Neural cell (in vitro differentiated cells): Measurements from ENCODE around the gene RIPOR2. TPM values are rescaled to one million over a fixed set of nuclear protein-coding genes. Genes with fewer than 3 reads are reported as not detected.

Experiments used
- H2AFZ ChIP-seq: fragments of 200-600, 300-800 bp; sonication (generic), shearing (Covaris generic); 2 replicates; pipeline ENCODE4 v1.6.0; 2014; ENCODE audit warnings: low read depth, mild to moderate bottlenecking, antibody characterized with exemption, low read length, moderate library complexity
- H3F3A ChIP-seq: fragments of 200-600 bp; shearing (Covaris generic); 2 replicates; pipeline ENCODE4 v1.6.1; 2016; ENCODE audit warnings: mild to moderate bottlenecking, moderate library complexity, mixed read lengths, antibody characterized with exemption, low read length; ENCODE audit not compliant: insufficient read depth, poor library complexity, severe bottlenecking
- H3K27ac ChIP-seq: fragments of 200-600, 300-800 bp; sonication (generic), shearing (Covaris generic); 2 replicates; pipeline ENCODE4 v1.5.1; 2014; ENCODE audit warnings: mild to moderate bottlenecking, low read length, moderate library complexity
- H3K27me3 ChIP-seq: fragments of 300-800, 200-600 bp; sonication (generic), shearing (Covaris generic); 2 replicates; pipeline ENCODE4 v1.6.0; 2014; ENCODE audit warnings: mild to moderate bottlenecking, low read depth, low read length, moderate library complexity; ENCODE audit not compliant: insufficient read depth
- H3K36me3 ChIP-seq: fragments of 300-800, 200-600 bp; sonication (generic), shearing (Covaris generic); 2 replicates; pipeline ENCODE4 v1.5.1; 2014; ENCODE audit warnings: mild to moderate bottlenecking, antibody characterized with exemption, low read length, moderate library complexity; ENCODE audit not compliant: insufficient read depth
- H3K4me2 ChIP-seq: fragments of 300-800, 200-600 bp; sonication (generic), shearing (Covaris generic); 2 replicates; pipeline ENCODE4 v1.6.0; 2014; ENCODE audit warnings: mild to moderate bottlenecking, low read length
- H3K4me3 ChIP-seq: fragments of 300-800, 200-600 bp; sonication (generic), shearing (Covaris generic); 2 replicates; pipeline ENCODE4 v1.5.1; 2014; ENCODE audit warnings: mild to moderate bottlenecking, low read length, moderate library complexity
- H3K79me2 ChIP-seq: fragments of 200-600 bp; shearing (Covaris generic); replicated peaks from 2 replicates; pipeline ENCODE4 v1.6.0; 2014; ENCODE audit warnings: mild to moderate bottlenecking, low read length, moderate library complexity; ENCODE audit not compliant: insufficient read depth
- H3K9ac ChIP-seq: fragments of 300-800, 200-600 bp; sonication (generic), shearing (Covaris generic); 2 replicates; pipeline ENCODE4 v1.6.1; 2016; ENCODE audit warnings: mild to moderate bottlenecking, low read length, mixed read lengths
- H3K9me2 ChIP-seq: fragments of 200-600 bp; shearing (Covaris generic); 2 replicates; pipeline ENCODE4 v1.6.1; 2016; ENCODE audit warnings: mild to moderate bottlenecking, low read length, mixed read lengths; ENCODE audit not compliant: insufficient read depth
- H3K9me3 ChIP-seq: fragments of 200-600, 300-800 bp; sonication (generic), shearing (Covaris generic); 2 replicates; pipeline ENCODE4 v1.6.1; 2016; ENCODE audit warnings: mild to moderate bottlenecking, mixed run types, low read length, moderate library complexity, mixed read lengths
- H4K20me1 ChIP-seq: fragments of 200-600 bp; shearing (Covaris generic); 2 replicates; pipeline ENCODE4 v1.6.1; 2016; ENCODE audit warnings: mild to moderate bottlenecking, mixed run types; ENCODE audit not compliant: insufficient read depth
- CTCF ChIP-seq: fragments of 450-650 bp; IDR thresholded peaks from 2 replicates; pipeline ENCODE4 v1.5.1; 2014; ENCODE audit warnings: antibody characterized with exemption, mild to moderate bottlenecking, moderate library complexity; ENCODE audit not compliant: poor library complexity, severe bottlenecking
- EP300 ChIP-seq: fragments of 450-650 bp; conservative IDR thresholded peaks from 2 replicates; pipeline ENCODE4 v1.6.1; 2014; ENCODE audit warnings: antibody characterized with exemption, mild to moderate bottlenecking, moderate library complexity; ENCODE audit not compliant: poor library complexity, severe bottlenecking
- EZH2 ChIP-seq: fragments of 200-600, 300-800 bp; shearing (Covaris generic), sonication (generic); IDR thresholded peaks from 2 replicates; pipeline ENCODE4 v1.6.1; 2014; ENCODE audit warnings: antibody characterized with exemption, low read length, borderline replicate concordance, mild to moderate bottlenecking; ENCODE audit not compliant: insufficient read depth, poor library complexity, severe bottlenecking
- MXI1 ChIP-seq: fragments of 450-650 bp; conservative IDR thresholded peaks from 2 replicates; pipeline ENCODE4 v1.6.1; 2014; ENCODE audit warnings: antibody characterized with exemption, mild to moderate bottlenecking; ENCODE audit not compliant: poor library complexity, severe bottlenecking
- POLR2AphosphoS5 ChIP-seq: IDR thresholded peaks from 2 replicates; pipeline ENCODE4 v1.6.1; 2012
- RAD21 ChIP-seq: fragments of 450-650 bp; conservative IDR thresholded peaks from 2 replicates; pipeline ENCODE4 v1.6.1; 2014; ENCODE audit warnings: antibody characterized with exemption, mild to moderate bottlenecking, moderate library complexity
- REST ChIP-seq: IDR thresholded peaks from 2 replicates; pipeline ENCODE4 v1.6.1; 2012; ENCODE audit warnings: borderline replicate concordance
- SMC3 ChIP-seq: fragments of 450-650 bp; conservative IDR thresholded peaks from 2 replicates; pipeline ENCODE4 v1.6.1; 2014; ENCODE audit warnings: antibody characterized with exemption, mild to moderate bottlenecking, moderate library complexity; ENCODE audit not compliant: poor library complexity
- TAF1 ChIP-seq: IDR thresholded peaks from 2 replicates; pipeline ENCODE4 v1.6.1; 2012; ENCODE audit warnings: low read depth
- polyA plus RNA-seq: library from polyadenylated mRNA; depleted of rRNA; stranded (reverse); fragments of >200 nt; gene quantifications from 2 replicates; pipeline ENCODE4 v1.2.3, GENCODE V29; 2014

The RIPOR2 gene
- polyA plus RNA-seq, 1 donor from 2014 or later = 83.8 TPM

- no peaks in the 10 kb centered on the region for H3K36me3 ChIP-seq
- no peaks in the 10 kb centered on the region for H4K20me1 ChIP-seq
- TF ChIP-seq REST = no peak
- TF ChIP-seq CTCF = no peak
- TF ChIP-seq EZH2 = no peak
- TF ChIP-seq MXI1 = no peak
- TF ChIP-seq TAF1 = no peak
- TF ChIP-seq SMC3 = no peak
- TF ChIP-seq EP300 = no peak
- no peak for TF ChIP-seq RAD21
- TF ChIP-seq POLR2AphosphoS5 = no peak
- no peaks in the 10 kb centered on the region for H3K27me3 ChIP-seq
- H2AFZ ChIP-seq = no peak overlapping the region
- no peak overlapping the region for H3K4me2 ChIP-seq
- H3K9me2 ChIP-seq = no peaks in the 10 kb centered on the region
- H3F3A ChIP-seq = no peaks in the 10 kb centered on the region
- no peak overlapping the region for H3K27ac ChIP-seq
- no peaks in the 10 kb centered on the region for H3K9me3 ChIP-seq
- H3K4me3 ChIP-seq = no peak overlapping the region
- no peaks in the 10 kb centered on the region for H3K79me2 ChIP-seq
- no peak overlapping the region for H3K9ac ChIP-seq
Observed at GRCh38 chr6:24933266-24933665, 2.5 kb downstream of the RIPOR2 start.

- Histone ChIP-seq H3K9me3 (no peaks in the 10 kb centered on the region), H3K27ac (no peak overlapping the region), H3K4me2 (no peak overlapping the region), H4K20me1 (no peaks in the 10 kb centered on the region), H2AFZ (no peak overlapping the region), H3K4me3 (no peak overlapping the region), H3K9ac (no peak overlapping the region), H3K36me3 (no peaks in the 10 kb centered on the region), H3K79me2 (no peaks in the 10 kb centered on the region), H3F3A (no peaks in the 10 kb centered on the region), H3K9me2 (no peaks in the 10 kb centered on the region), H3K27me3 (no peaks in the 10 kb centered on the region)
- TF ChIP-seq RAD21 (no peak), MXI1 (no peak), TAF1 (no peak), EZH2 (no peak), EP300 (no peak), REST (no peak), POLR2AphosphoS5 (no peak), CTCF (no peak), SMC3 (no peak)
Observed at GRCh38 chr6:24932832-24933231, 2.9 kb downstream of the RIPOR2 start.
